GM23338 (cell line): ENCODE data around the gene SYNGR4.

ENCODE experiments used
- CREB1 ChIP-seq: fragments of 250-450 bp; sonication (Bioruptor Pico); IDR thresholded peaks from 2 replicates; pipeline ENCODE4 v1.5.0; 2020; ENCODE audit warnings: low read depth, mild to moderate bottlenecking, moderate library complexity
- EZH2 ChIP-seq: fragments of 200-600 bp; sonication (generic); IDR thresholded peaks from one replicate; pipeline ENCODE4 v1.8.0; 2017; ENCODE audit warnings: antibody characterized with exemption, mild to moderate bottlenecking, low read depth; ENCODE audit not compliant: unreplicated experiment
- EZH2phosphoT487 ChIP-seq: fragments of 200-600 bp; sonication (generic); IDR thresholded peaks from one replicate; pipeline ENCODE4 v1.8.1; 2018; ENCODE audit warnings: antibody characterized with exemption; ENCODE audit not compliant: unreplicated experiment
- JUNB ChIP-seq: IDR thresholded peaks from one replicate; pipeline ENCODE4 v1.6.1; 2016; ENCODE audit warnings: antibody characterized with exemption; ENCODE audit not compliant: unreplicated experiment
- NANOG ChIP-seq: IDR thresholded peaks from 2 replicates; pipeline ENCODE4 v1.6.1; 2016; ENCODE audit warnings: antibody characterized with exemption, borderline replicate concordance
- POLR2AphosphoS5 ChIP-seq: IDR thresholded peaks from 2 replicates; pipeline ENCODE4 v1.6.1; 2016; ENCODE audit warnings: antibody characterized with exemption, low read depth
- STAT1 ChIP-seq: IDR thresholded peaks from one replicate; pipeline ENCODE4 v1.6.1; 2016; ENCODE audit warnings: antibody characterized with exemption; ENCODE audit not compliant: unreplicated experiment
- ZNF114 ChIP-seq: fragments of 250-450 bp; sonication (Bioruptor Pico); IDR thresholded peaks from 2 replicates; pipeline ENCODE4 v1.5.0; 2020; ENCODE audit warnings: mild to moderate bottlenecking, moderate library complexity
- ZNF331 ChIP-seq: fragments of 250-450 bp; sonication (Bioruptor Pico); IDR thresholded peaks from 2 replicates; pipeline ENCODE4 v1.5.0; 2020; ENCODE audit warnings: low read depth, mild to moderate bottlenecking, moderate library complexity
- TF ChIP-seq, protein P1 (sequence below), 2 experiments: fragments of 200-600 bp in 1 of 2; sonication (generic) in 1 of 2; conservative IDR thresholded peaks; 2 replicates each; pipeline versions ENCODE4 v1.5.1 to v1.6.1; 2016 to 2017; ENCODE audit warnings: antibody characterized with exemption in 2 of 2, low read depth in 2 of 2, mild to moderate bottlenecking in 2 of 2, moderate library complexity in 1 of 2
- TF ChIP-seq, protein P2 (sequence below): IDR thresholded peaks from one replicate; pipeline ENCODE4 v1.6.1; 2018; ENCODE audit warnings: antibody characterized with exemption; ENCODE audit not compliant: unreplicated experiment
- TF ChIP-seq, protein P3 (sequence below): IDR thresholded peaks from 2 replicates; pipeline ENCODE4 v1.6.1; 2016; ENCODE audit warnings: antibody characterized with exemption
- TF ChIP-seq, protein P4 (sequence below): fragments of 250-450 bp; sonication (Bioruptor Pico); IDR thresholded peaks from 2 replicates; pipeline ENCODE4 v1.5.0; 2020; ENCODE audit warnings: mild to moderate bottlenecking, moderate library complexity

DNA sequence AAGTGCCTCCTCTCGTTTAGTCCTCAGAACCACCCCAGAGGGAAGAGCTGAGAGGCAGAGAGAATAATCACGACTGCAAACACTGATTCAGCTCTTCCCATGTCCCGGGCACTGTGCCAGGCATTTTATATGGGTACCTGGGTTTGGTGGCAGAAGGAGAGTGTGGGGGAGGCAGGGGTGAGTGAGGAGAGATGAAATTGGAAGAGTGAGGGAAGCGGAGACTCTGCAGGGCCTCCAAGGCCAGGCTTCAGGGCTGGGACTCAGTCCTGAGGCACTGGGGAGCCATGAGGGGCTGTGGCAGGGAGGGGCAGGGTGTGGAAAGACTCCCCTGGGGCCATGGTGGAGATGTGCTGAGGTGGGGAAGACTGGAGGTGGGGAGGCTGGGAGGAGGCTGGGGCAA is 8.7 kb downstream of the SYNGR4 start:
- no peak for TF ChIP-seq ZNF331
- TF ChIP-seq EZH2, result no peak
- TF ChIP-seq POLR2AphosphoS5, result no peak
- TF ChIP-seq, protein P1, sequence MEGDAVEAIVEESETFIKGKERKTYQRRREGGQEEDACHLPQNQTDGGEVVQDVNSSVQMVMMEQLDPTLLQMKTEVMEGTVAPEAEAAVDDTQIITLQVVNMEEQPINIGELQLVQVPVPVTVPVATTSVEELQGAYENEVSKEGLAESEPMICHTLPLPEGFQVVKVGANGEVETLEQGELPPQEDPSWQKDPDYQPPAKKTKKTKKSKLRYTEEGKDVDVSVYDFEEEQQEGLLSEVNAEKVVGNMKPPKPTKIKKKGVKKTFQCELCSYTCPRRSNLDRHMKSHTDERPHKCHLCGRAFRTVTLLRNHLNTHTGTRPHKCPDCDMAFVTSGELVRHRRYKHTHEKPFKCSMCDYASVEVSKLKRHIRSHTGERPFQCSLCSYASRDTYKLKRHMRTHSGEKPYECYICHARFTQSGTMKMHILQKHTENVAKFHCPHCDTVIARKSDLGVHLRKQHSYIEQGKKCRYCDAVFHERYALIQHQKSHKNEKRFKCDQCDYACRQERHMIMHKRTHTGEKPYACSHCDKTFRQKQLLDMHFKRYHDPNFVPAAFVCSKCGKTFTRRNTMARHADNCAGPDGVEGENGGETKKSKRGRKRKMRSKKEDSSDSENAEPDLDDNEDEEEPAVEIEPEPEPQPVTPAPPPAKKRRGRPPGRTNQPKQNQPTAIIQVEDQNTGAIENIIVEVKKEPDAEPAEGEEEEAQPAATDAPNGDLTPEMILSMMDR (conservative IDR thresholded peaks at IDR 0.05; ENCODE audit: low read depth in 2 of 2), result no peak
- no peak for TF ChIP-seq EZH2phosphoT487
- no peak for TF ChIP-seq CREB1
- TF ChIP-seq JUNB, result no peak
- TF ChIP-seq, protein P2, sequence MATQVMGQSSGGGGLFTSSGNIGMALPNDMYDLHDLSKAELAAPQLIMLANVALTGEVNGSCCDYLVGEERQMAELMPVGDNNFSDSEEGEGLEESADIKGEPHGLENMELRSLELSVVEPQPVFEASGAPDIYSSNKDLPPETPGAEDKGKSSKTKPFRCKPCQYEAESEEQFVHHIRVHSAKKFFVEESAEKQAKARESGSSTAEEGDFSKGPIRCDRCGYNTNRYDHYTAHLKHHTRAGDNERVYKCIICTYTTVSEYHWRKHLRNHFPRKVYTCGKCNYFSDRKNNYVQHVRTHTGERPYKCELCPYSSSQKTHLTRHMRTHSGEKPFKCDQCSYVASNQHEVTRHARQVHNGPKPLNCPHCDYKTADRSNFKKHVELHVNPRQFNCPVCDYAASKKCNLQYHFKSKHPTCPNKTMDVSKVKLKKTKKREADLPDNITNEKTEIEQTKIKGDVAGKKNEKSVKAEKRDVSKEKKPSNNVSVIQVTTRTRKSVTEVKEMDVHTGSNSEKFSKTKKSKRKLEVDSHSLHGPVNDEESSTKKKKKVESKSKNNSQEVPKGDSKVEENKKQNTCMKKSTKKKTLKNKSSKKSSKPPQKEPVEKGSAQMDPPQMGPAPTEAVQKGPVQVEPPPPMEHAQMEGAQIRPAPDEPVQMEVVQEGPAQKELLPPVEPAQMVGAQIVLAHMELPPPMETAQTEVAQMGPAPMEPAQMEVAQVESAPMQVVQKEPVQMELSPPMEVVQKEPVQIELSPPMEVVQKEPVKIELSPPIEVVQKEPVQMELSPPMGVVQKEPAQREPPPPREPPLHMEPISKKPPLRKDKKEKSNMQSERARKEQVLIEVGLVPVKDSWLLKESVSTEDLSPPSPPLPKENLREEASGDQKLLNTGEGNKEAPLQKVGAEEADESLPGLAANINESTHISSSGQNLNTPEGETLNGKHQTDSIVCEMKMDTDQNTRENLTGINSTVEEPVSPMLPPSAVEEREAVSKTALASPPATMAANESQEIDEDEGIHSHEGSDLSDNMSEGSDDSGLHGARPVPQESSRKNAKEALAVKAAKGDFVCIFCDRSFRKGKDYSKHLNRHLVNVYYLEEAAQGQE, result no peak
- no peak for TF ChIP-seq ZNF114 (CRISPR knock-in tag)
- no peak for TF ChIP-seq NANOG
- TF ChIP-seq, protein P3, sequence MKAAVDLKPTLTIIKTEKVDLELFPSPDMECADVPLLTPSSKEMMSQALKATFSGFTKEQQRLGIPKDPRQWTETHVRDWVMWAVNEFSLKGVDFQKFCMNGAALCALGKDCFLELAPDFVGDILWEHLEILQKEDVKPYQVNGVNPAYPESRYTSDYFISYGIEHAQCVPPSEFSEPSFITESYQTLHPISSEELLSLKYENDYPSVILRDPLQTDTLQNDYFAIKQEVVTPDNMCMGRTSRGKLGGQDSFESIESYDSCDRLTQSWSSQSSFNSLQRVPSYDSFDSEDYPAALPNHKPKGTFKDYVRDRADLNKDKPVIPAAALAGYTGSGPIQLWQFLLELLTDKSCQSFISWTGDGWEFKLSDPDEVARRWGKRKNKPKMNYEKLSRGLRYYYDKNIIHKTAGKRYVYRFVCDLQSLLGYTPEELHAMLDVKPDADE, result no peak
- TF ChIP-seq, protein P4, sequence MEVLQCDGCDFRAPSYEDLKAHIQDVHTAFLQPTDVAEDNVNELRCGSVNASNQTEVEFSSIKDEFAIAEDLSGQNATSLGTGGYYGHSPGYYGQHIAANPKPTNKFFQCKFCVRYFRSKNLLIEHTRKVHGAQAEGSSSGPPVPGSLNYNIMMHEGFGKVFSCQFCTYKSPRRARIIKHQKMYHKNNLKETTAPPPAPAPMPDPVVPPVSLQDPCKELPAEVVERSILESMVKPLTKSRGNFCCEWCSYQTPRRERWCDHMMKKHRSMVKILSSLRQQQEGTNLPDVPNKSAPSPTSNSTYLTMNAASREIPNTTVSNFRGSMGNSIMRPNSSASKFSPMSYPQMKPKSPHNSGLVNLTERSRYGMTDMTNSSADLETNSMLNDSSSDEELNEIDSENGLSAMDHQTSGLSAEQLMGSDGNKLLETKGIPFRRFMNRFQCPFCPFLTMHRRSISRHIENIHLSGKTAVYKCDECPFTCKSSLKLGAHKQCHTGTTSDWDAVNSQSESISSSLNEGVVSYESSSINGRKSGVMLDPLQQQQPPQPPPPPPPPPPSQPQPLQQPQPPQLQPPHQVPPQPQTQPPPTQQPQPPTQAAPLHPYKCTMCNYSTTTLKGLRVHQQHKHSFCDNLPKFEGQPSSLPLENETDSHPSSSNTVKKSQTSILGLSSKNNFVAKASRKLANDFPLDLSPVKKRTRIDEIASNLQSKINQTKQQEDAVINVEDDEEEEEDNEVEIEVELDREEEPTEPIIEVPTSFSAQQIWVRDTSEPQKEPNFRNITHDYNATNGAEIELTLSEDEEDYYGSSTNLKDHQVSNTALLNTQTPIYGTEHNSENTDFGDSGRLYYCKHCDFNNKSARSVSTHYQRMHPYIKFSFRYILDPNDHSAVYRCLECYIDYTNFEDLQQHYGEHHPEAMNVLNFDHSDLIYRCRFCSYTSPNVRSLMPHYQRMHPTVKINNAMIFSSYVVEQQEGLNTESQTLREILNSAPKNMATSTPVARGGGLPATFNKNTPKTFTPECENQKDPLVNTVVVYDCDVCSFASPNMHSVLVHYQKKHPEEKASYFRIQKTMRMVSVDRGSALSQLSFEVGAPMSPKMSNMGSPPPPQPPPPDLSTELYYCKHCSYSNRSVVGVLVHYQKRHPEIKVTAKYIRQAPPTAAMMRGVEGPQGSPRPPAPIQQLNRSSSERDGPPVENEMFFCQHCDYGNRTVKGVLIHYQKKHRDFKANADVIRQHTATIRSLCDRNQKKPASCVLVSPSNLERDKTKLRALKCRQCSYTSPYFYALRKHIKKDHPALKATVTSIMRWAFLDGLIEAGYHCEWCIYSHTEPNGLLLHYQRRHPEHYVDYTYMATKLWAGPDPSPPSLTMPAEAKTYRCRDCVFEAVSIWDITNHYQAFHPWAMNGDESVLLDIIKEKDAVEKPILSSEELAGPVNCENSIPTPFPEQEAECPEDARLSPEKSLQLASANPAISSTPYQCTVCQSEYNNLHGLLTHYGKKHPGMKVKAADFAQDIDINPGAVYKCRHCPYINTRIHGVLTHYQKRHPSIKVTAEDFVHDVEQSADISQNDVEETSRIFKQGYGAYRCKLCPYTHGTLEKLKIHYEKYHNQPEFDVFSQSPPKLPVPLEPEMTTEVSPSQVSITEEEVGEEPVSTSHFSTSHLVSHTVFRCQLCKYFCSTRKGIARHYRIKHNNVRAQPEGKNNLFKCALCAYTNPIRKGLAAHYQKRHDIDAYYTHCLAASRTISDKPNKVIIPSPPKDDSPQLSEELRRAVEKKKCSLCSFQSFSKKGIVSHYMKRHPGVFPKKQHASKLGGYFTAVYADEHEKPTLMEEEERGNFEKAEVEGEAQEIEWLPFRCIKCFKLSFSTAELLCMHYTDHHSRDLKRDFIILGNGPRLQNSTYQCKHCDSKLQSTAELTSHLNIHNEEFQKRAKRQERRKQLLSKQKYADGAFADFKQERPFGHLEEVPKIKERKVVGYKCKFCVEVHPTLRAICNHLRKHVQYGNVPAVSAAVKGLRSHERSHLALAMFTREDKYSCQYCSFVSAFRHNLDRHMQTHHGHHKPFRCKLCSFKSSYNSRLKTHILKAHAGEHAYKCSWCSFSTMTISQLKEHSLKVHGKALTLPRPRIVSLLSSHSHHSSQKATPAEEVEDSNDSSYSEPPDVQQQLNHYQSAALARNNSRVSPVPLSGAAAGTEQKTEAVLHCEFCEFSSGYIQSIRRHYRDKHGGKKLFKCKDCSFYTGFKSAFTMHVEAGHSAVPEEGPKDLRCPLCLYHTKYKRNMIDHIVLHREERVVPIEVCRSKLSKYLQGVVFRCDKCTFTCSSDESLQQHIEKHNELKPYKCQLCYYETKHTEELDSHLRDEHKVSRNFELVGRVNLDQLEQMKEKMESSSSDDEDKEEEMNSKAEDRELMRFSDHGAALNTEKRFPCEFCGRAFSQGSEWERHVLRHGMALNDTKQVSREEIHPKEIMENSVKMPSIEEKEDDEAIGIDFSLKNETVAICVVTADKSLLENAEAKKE (CRISPR knock-in tag), result no peak
- no peak for TF ChIP-seq STAT1
